HCEC 1CT (cell line): ENCODE results near the gene SPAG9.
"Not testable (repeated sequence)": the region's sequence is repeated elsewhere in the genome, so short reads cannot be mapped to it uniquely, and the experiment has no call there.

ENCODE experiments used
- DNase-seq: peaks from one replicate; pipeline ENCODE4 v3.0.0-alpha.2; 2017

Gene SPAG9

DNA sequence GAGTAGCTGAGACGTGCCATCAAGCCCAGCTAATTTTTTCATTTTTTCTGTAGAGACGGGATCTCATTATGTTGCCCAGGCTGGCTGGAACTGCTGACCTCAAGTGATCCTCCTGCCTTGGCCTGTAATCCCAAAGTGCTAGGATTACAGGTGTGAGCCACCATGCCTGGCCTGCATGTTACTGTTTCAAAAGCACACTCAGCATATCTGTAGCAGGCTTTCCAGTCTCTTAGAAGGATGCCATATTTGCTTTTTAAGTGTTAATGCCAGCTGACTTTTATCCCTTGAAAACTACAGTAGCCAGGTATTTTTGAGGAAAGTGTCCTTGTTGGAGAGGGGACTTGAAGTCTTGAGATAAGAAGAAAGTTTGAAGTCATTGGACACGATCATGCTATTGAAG lies 15.3 kb upstream of the SPAG9 start:
- DNase-seq, result no peak

DNA sequence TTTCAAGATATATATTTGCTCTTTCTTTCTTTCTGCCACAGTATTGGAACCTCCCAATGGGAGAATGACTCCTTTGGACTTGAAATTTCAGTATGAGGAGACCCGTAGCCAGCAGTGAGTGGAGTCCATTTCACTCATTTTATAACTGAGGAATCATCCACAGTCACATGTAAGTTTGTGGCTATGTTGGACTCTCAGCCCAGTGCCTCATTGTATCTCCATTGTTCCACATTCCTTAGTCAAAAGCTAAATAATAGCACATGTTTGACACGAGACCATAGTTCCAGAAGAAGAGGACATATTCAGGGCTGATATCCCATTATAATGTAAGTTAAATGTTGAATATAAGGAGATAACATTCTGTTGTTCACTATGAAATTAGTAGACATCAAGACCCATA lies 12.7 kb upstream of the SPAG9 start:
- no peak for DNase-seq

DNA sequence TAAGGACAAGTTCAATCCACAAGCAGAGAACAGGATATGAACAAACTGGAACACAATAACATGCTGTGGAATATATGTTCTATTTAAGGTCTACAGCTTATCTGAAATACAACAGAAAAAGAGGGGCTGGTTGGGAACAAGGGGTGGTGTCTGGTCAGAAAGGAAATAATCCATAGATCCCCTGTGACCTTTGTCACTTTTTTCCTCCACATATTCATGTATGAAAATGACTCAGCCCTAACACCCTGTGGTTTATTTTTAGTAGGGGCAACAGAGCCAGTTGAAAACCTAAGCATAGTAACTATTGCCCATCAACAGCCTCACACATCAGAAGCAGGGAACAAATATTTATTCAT lies 12.3 kb upstream of the SPAG9 start:
- peak; percentile 34 for DNase-seq

DNA sequence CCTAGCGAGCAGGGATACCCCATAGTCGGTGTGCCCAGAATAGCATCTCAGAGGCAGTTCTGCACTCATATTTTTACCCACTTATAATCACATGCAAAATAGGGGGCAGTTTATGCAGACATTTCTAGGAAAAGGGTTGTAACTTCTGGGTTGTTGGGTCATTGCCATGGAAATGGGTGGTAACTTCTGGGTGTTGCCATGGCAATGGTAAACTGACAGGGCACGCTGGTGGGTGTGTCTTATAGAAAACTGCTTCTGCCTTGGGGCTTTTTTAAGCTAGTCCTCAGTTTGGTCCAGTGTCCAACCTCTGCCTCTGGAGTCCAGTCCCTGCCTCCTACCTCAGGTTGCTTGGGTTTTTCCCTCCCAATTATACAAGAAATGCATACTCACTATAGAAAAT lies 7.4 kb upstream of the SPAG9 start:
- no peak for DNase-seq

DNA sequence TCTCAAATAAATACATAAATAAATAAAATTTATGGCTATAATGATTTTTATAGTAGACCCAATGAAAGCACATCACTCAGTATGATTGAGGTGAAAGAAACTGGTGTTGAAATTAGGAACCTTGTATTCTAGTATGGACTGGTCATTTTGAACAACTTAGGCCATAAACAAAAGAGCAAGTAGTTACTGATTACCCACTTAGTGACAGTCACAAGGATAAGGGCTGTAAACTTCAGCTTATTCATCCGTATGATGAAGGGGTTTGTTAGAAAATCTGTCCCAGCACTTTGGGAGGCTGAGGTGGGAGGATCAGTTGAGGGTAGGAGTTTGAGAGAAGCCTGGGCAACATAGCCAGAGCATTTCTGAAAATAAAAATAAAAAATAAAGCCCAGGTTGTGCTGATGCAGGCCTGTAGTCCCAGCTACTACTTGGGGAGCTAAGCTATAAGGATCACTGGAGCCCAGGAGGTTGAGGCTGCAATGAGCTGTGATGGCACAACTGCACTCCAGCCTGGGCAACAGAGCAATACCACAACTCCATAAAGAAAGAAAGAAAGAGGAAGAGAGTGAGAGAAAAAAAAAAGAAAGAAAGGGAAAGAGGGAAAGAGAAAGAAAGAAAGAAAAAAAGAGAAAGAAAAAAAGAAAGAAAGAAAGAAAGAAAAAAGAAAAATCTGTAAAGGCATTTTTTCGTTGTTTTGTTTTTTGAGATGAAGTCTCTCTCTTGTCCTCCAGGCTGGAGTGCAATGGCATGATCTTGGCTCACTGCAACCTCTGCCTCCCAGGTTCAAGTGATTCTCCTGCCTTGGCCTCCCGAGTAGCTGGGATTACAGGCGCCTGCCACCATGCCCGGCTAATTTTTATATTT lies 4.2 kb upstream of the SPAG9 start:
- DNase-seq, result no peak

DNA sequence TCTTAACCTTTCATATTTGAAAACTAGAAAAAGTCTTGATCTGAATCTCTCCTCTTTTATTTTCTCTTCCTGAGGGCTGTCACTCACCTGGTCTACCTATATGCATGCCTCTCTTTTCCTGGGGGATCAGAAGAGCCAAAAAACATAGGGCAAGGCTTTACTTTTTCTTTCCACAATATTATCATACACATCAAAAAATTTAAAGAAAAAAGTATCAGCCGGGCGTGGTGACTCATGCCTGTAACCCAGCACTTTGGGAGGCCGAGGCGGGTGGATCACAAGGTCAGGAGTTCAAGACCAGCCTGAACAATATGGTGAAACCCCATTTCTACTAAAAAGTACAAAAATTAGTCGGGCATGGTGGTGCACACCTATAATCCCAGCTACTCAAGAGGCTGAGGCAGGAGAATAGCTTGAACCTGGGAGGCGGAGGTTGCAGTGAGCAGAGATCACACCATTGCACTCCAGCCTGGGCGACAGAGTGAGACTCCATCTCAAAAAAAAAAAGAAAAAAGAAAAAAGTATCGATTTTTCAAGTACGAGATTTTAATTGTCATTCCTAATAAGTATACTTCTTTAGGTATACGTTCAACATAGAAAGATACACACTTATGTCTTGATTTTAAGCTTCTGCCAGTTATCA lies 1.9 kb upstream of the SPAG9 start:
- DNase-seq, result not testable (repeated sequence)

DNA sequence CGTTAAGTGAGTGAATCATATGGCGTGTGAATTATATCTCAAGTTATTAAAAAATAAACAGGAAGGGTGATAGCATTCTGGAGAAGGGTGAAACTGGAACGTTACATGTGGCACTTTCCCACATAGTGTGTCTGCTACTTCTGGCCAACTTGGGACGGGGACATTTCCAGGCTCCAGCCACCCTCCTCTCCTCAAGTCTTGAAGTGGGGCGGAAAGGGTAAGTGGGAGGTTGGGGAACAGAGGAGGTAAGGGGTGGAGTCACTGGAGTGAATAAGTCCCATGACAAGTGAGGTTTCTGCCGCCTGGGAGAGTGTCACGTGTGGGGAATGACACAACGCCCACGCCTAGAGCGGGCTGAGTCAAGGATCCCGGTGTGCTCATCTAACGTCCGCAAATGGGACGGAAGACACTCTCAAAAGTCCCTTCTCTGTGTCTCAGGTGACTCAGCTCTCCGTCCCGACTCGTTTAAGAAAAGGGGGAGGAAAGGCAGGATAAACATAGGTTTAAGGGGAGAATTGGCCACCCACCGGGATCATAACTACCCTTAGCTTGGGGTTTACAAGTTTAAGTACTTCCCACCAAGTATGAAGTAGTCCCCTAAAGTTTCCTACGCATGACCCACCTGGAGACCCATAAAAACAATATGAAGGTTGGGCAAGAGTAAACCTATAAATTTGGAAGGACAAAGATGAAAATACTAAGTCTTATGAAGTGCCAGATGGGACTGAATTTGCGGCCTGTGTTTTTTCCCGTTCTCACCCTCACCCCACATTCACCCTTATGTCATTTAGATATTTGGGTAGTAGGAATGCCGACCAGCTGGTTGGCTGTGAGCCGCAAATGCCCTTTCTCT lies 1.2 kb upstream of the SPAG9 start:
- DNase-seq, result peak; percentile 92

DNA sequence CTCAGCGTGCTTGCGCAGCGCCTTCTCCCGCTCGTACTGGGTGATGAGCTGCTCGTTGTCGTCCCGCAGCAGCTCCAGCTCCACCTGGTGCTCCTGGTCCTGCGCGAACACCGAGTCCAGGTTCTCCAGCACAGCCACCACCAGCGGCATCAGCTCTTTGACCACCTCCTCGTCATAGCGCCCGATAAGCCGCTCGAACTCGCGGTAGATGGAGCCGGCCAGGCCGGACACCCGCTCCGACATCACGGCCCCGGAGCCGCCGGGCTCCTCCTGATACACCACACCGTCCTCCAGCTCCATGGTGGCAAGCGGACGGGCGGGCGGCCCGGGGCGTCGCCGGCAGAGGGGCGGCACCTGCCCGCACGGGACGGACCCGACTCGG lies 320 bp downstream of the SPAG9 start:
- no peak for DNase-seq

DNA sequence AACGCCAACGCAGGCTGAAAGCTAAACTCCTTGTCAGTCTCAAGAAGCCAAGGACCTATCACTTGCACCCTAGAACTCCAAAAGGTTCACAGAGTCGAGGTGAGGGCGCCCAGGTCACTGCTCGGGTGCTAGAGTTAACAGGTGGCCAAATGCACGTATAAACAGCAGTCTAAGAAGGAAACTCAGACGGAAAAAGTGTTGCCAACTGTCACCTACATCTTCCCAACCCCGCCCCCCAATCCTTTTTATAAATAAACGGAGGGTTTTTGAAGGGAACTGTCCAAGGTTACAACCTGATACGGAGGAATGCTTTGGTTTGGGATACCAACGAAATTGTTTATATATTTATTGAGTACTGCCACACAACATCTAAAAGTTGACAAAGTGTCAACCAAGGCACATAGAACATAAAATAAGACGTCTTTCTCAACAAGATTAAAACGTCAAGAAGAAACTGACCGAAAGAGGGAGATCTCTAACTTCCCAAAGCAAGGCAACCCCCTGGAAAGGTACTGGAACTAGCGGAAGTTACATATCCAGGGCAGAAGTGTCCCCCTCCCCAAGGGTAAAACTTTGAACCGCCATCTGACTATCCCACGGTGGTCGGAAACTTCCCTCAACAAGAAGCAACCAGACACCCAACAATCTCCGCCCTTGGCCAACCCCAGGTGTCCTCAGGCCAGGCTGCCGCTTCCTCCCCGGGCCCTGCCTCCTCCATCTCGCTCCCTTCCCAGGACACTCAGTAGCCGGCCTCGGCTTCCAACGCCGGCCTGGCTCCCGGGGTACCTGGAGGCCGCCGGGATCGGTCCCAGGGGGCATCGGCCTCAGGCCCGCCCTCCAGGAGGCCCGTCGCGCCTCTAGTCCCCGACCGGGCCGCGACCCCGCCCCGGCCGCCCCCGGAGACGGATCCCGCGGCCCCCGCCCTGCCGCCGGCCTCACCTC lies 982 bp downstream of the SPAG9 start:
- DNase-seq, result peak; percentile 61

DNA sequence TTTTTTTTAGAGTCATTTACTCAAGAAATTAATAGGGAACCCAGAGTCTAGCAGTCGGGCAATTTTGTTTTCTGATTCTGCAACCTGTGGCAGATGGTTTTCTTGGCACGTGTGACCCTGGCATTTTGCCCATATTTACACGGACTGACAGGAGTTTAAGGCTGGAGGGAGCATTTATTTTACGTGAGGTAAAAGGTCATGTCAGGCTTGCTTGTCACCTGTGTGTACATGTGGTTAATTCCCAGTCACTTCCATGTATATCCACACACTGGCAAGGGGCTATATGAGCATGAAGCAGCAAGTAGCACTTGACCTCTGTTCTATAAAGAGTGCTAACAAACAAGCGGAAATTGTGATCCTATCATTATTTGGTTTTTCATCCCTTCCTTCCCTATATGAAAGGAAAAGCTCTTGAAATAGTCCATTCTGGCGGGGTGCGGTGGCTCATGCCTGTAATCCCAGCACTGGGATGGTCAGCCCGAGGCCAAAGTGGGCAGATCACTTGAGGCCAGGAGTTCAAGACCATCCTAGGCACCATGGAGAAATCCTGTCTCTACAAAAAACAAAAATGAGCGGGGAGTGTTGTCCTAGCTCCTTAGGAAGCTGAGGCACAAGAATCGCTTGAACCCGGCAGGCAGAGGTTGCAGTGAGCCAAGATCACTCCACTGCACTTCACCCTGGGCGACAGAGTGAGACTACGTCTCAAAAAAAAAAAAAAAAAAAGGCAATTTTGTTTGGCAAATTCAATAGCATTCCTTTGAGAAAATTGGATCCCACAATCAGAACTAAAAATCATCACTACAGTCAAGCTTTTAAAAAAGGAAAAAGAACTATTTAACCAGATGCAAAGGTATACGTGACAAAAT lies 2.1 kb downstream of the SPAG9 start:
- no peak for DNase-seq

DNA sequence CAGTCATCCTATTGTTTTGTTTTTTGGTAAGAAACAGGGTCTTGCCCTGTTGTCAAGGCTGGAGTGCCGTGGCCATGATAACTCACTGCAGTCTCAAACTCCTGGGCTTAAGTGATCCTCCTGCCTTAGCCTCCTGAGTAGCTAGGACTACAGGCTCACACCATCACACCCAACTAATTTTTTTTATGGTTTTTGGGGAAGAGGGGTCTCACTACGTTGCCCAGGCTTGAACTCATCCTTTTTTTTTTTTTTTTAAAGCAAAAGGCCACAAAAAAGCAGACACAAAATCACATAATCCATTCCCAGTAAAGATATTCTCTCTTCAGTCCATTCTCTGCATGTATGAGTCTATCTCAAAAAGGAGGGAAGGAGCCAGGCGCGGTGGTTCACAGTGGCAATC lies 5.5 kb downstream of the SPAG9 start:
- DNase-seq, result no peak

DNA sequence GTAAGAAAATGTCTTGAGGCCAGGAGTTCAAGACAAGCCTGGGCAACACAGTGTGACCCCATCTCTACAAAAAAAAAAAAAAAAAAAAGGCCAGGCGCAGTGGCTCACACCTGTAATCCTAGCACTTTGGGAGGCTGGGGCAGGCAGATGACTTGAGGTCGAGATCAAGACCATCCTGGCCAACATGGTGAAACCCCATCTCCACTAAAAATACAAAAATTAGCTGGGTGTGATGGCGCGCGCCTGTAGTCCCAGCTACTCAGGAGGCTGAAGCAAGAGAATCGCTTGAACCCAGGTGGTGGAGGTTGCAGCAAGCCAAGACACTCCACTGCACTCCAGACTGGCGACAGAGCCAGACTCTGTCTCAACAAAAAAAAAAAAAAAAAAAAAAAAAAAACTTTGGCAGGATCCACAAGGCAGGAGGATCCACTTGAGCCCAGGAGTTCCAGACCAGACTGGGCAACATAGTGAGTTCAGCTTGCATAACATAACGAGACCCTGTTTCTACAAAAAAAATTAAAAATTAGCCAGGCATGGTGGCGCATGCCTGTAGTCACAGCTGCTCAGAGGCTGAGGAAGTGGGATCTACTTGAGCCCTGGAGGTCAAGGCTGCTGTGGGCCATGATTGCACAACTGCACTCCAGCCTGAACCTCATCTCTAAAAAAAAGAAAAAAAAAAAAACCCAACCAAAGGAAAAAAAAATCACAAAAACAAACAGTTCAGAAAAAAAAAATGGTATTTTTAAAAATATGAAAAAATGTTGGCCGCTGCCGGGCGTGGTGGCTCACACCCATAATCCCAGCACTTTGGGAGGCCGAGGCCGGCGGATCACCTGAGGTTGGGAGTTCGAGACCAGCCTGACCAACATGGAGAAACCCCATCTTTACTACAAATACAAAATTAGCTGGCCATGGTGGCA lies 8.1 kb downstream of the SPAG9 start:
- peak; percentile 77 for DNase-seq

DNA sequence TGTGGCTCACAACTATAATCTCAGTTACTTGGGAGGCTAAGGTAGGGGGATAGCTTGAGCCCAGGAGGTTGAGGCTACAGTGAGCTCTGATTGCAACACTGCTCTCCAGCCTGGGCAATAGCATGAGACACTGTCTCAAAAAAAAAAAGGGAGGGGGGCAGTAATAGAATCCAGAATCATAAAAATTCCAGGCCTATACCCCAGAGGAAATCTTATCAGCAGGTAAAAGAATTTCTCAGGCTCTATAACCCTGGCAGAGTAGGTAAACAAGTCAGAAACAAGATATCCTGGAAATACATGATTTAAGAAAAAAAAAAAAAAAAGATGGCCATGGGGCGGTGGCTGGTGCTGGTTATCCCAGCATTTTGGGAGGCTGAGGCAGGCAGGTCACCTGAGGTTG lies 12.9 kb downstream of the SPAG9 start:
- no peak for DNase-seq

DNA sequence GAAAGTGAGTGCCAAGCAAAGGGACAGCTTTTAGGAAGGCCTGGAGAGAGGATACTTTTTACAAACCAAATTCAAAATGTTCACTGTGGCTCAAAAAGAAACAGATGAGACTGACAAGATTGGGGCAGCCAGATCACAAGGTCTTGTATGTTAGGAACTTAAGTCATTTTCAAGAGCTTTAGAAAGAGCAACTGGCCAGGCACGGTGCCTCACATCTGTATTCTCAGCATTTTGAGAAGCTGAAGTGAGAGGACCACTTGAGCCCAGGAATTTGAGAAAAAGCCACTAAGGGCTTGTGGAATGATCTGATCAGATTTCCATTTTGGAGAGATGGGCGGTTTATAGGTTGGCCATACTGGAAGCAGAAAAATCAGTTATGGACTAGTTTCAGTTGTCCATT lies 17.2 kb downstream of the SPAG9 start:
- DNase-seq, result no peak

DNA sequence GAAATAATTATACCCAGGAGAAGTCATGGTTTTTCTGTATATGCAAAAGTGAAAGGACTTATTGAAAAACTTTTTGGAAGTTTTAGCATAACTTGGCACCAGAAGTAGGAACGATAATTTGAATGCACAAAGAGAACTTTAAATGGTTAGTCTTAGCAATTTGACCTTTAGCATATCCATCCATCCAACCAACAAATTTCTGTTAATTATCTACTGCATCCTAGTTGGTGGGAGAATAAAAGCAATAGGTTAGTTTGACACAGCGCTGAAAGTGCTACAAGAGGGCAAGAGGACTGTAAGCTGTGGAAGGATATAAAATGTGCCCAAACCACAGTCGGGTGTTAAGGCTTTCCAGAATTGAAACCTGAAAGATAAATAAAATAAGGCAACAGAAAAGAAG lies 17.6 kb downstream of the SPAG9 start:
- DNase-seq, result no peak

DNA sequence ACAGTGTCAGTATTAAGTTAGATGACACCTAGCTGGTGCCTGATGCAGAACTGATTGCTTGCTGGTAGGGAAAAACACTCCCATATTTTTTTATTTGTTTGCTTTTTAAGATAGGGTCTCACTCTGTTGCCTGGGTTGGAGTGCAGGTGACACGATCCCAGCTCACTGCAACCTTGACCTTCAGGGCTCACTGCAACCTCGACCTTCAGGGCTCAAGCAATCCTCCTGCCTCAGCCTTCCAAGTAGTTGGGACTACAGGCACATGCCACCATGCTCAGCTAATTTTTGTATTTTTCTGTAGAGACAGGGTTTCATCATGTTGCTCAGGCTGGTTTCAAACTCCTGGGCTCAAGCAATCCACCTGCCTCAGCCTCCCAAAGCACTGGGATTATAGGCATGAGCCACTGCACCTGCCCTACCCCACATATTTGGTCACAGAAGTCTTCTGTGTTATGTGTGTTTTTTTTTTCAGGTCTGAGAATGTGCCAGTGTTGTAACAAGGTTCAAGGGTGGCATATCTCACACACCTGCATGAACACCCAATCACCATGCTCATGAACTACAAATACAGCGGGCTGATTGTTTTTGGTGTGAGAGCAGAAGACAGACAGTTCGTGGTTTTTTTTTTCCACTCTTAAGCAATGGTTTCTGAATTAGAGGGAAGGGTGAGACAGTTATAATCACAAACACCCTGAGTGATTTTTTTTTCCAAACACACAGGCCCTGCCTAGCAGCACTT lies 22.8 kb downstream of the SPAG9 start:
- DNase-seq, result no peak

DNA sequence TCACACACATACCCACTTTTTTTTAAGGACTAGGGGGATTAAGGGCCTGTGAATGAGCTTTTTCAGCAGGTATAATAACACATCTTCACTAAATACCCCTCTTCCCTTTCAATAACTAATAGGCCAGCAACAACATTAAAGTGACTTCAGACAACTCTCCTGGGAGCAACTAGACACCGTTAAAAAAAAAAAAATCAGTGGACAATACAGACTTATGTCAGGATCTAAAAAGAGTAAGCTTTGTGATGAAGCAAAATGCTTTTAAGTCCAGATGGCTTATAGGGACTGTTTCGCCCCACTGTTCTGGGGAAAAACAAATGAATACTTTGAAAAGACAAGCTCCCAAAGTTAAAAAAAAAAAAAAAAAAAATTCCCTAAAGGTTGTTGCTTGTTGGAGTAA lies 29.0 kb downstream of the SPAG9 start:
- no peak for DNase-seq

DNA sequence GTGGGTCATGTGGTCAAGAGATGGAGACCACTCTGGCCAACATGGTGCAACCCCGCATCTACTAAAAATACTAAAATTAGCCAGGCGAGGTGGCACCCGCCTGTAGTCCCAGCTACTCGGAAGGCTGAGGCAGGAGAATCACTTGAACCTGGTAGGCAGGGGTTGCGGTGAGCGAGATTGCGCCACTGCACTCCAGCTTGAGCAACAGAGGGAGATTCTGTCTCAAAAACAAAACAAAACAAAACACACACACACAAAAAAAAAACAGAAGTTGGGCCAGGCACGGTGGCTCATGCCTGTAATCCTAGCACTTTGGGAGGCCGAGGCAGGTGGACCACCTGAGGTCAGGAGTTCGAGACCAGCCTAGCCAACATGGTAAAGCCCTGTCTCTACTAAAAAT lies 31.8 kb downstream of the SPAG9 start:
- DNase-seq, result not testable (repeated sequence)

DNA sequence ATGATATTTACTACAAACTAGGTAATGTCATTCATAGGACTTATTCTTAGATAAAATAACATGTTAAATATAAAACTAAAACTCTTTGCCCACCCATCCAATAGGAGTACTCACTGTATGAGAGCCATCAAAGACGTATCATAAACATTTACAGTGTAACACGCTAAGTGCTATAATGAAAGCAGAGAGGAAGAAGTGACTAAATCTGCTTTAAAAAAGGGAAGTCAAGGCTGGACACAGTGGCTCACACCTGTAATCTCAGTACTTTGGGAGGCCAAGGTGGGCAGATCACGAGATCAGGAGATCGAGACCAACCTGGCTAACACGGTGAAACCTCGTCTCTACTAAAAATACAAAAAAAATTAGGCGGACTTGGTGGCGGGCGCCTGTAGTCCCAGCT lies 32.4 kb downstream of the SPAG9 start:
- DNase-seq, result no peak
